Thymus (tissue), 11 donors: ENCODE results near the gene SH3PXD2A. TPM values are rescaled to one million over a fixed set of nuclear protein-coding genes. Genes with fewer than 3 reads are reported as not detected.
"Not testable (repeated sequence)": the region's sequence is repeated elsewhere in the genome, so short reads cannot be mapped to it uniquely, and the experiment has no call there.

Experiments used
- DNase-seq, 9 donors: peaks; one replicate each; pipeline ENCODE4 v3.0.0-alpha.2; 2013; ENCODE audit warnings: low spot score in 9 of 9, low read depth in 6 of 9, missing footprints in 1 of 9
- H3K27ac ChIP-seq, 2 donors: one replicate each; pipeline ENCODE4 v1.5.1; 2013; ENCODE audit warnings: control low read depth in 1 of 2, low read depth in 1 of 2, low read length in 1 of 2, mild to moderate bottlenecking in 1 of 2, moderate library complexity in 1 of 2
- H3K27me3 ChIP-seq, 2 donors: one replicate each; pipeline ENCODE4 v1.5.1; 2013; ENCODE audit warnings: low read length in 1 of 2; ENCODE audit not compliant: control insufficient read depth in 2 of 2, insufficient read depth in 1 of 2
- H3K36me3 ChIP-seq, 2 donors: one replicate each; pipeline ENCODE4 v1.5.1; 2013; ENCODE audit warnings: low read length in 1 of 2, mild to moderate bottlenecking in 1 of 2, moderate library complexity in 1 of 2; ENCODE audit not compliant: control insufficient read depth in 2 of 2, insufficient read depth in 2 of 2
- H3K4me1 ChIP-seq, 2 donors: one replicate each; pipeline ENCODE4 v1.5.1; 2013; ENCODE audit warnings: low read length in 2 of 2; ENCODE audit not compliant: control insufficient read depth in 2 of 2, insufficient read depth in 2 of 2
- H3K4me3 ChIP-seq, 2 donors: one replicate each; pipeline ENCODE4 v1.5.1; 2013; ENCODE audit warnings: low read length in 2 of 2, control low read depth in 1 of 2, mild to moderate bottlenecking in 1 of 2
- H3K9me3 ChIP-seq, 2 donors: one replicate each; pipeline ENCODE4 v1.5.1; 2013; ENCODE audit warnings: low read length in 1 of 2, mild to moderate bottlenecking in 1 of 2; ENCODE audit not compliant: control insufficient read depth in 2 of 2, insufficient read depth in 1 of 2
- WGBS: extraction: QIAGEN DNeasy Blood & Tissue Kit; methylation state at CpG from one replicate; pipeline ENCODE4 v1.1.7; 2013; 5-methylcytosine and 5-hydroxymethylcytosine counted together
- polyA plus RNA-seq: library from polyadenylated mRNA; stranded (reverse); fragments of 200-250 nt; gene quantifications from one replicate; pipeline ENCODE4 v1.2.3, GENCODE V29; 2013
- total RNA-seq: library from RNA; stranded (reverse); fragments of 120-200 nt; gene quantifications from one replicate; pipeline ENCODE4 v1.2.4, GENCODE V29; 2013
- donor health status: healthy.

The SH3PXD2A gene
- total and polyA plus RNA-seq, 2 donors: 3.8 to 9.5 TPM

DNA sequence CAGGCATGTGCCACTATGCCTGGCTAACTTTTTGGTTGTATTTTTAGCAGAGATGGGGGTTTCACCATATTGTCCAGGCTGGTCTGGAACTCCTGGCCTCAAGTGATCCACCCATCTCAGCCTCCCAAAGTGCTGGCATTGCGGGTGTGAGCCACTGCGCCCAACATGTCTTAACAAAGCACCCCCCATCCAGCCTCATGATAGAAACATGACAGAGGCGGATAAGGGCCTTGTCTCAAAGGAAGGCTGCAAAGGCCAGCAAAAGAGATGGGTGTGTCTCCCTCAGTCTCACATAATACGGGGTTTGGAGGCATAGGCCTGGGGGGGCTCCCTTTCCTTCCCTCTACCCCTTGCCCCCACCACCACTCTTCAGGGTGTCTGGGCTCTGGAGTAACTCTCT, 93.2 kb downstream of the SH3PXD2A start:
- Histone ChIP-seq H3K27ac (no peak overlapping the region), H3K9me3 (peaks cover 0 to 5% of the 10 kb centered on the region in 2 donors), H3K4me1 (peaks cover 7 to 54% of the 10 kb centered on the region in 2 donors), H3K4me3 (no peak overlapping the region), H3K27me3 (peaks cover 0 to 9% of the 10 kb centered on the region in 2 donors), H3K36me3 (no peaks in the 10 kb centered on the region)
- DNase-seq: no peak
- WGBS: 97% methylated on average over 4 of the region's 4 CpGs

DNA sequence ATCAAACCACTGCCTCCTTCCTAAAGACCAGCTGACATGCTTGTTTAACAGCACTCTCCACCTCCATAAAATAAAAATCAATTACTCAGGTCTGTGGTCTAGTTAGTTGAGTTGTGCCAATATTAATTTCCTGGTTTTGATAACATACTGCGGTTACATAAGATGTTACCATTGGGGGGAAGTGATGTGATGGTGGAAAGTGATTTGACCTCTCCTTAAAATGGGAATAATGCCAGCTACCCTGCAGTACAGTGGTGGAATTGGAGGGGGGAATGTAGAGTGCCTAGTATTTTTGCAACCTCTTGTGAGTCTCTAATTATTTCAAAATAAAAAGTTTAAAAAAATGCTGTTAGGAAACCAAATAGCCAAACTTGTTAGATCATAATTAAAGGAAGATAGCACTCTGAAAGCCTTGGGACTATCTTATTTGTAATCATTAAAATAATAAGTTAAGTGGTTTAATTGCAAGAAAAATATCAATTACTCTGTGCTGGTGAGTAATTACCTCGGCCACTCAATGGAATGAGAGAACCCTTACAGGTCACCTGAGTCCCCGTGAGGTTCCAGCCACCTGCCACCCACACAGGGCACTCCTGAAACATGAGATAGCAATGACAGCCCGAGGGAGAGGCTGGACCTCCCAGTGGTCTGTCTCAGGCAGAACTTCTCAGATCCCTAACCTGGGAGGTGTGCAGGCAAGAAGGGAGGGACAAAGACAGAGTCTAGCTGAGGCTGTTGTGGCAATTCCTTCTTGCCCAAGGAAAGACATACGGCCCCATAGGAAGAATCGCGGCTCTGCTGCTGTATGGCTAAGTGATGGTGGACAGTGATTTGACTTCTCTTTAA, 94.1 kb downstream of the SH3PXD2A start:
- Histone ChIP-seq H3K9me3 (peaks cover 0 to 5% of the 10 kb centered on the region in 2 donors), H3K4me1 (peaks cover 7 to 54% of the 10 kb centered on the region in 2 donors), H3K27ac (no peak overlapping the region), H3K27me3 (peaks cover 0 to 11% of the 10 kb centered on the region in 2 donors), H3K4me3 (no peak overlapping the region), H3K36me3 (no peaks in the 10 kb centered on the region)
- 90% methylated on average over 7 of the region's 7 CpGs for WGBS
- DNase-seq: no peak

DNA sequence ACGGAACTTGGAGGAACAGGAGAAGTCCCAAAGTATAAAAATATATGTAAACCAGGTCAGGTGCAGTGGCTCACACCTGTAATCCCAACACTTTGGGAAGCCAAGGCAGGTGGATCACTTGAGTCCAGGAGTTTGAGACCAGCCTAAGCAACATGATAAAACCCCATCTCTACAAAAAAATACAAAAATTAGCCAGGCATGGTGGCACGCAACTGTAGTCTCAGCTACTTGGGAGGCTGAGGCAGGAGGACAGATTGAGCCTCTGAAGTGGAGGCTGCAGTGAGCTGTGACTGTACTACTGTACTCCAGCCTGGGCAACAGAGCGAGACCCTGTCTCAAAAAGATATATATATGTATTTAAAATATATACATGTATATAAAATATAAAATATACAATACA, 95.1 kb downstream of the SH3PXD2A start:
- not testable (repeated sequence) for H3K9me3 ChIP-seq, H3K36me3 ChIP-seq, H3K4me3 ChIP-seq, H3K27ac ChIP-seq, DNase-seq
- H3K4me1 ChIP-seq: peaks cover 7 to 49% of the 10 kb centered on the region in 2 donors
- H3K27me3 ChIP-seq: peaks cover 0 to 11% of the 10 kb centered on the region in 2 donors
- over 99% methylated on average over 3 of the region's 3 CpGs for WGBS

DNA sequence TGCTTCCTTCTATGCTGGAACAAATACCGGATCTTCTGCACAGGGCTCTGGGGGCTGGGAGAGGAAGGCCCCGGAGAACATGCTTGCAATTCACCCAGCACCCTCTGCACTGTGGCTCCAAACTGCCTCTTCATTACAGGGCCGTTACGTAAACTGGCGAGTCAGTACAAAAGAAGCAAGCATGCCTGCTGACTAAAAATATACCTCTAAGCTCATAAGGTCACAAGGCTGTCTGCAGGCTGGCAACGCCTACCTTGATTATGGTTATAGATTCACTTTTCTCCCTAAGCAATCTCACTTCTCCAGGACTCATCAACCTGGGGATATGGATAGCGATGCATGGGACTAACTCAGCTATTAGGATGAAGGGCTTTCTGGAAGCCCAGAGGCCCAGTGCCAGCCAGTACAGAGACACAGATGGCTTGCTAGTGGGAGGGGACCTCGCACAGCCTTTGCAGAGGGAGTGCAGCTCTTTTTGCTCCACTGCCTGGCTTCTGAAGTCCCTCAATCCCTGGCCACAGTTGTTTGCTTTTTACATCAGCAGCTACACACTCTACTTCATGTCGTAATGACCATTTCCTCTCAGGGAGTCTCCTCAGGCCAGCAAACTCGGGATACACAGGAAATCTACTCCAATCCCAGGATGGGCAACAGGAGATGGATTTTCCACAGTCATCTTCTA, 96.1 kb downstream of the SH3PXD2A start:
- peaks cover 0 to 11% of the 10 kb centered on the region in 2 donors for H3K27me3 ChIP-seq
- H3K4me1 ChIP-seq: peaks cover 7 to 42% of the 10 kb centered on the region in 2 donors
- H3K27ac ChIP-seq: peak overlapping the region in 1 of 2 donors; percentile 41
- no peak overlapping the region for H3K4me3 ChIP-seq
- 50% methylated on average over 10 of the region's 10 CpGs for WGBS
- peak in 2 of 9 donors; percentile 12 to 44 for DNase-seq
- no peaks in the 10 kb centered on the region for H3K36me3 ChIP-seq
- H3K9me3 ChIP-seq: peaks cover 0 to 5% of the 10 kb centered on the region in 2 donors

DNA sequence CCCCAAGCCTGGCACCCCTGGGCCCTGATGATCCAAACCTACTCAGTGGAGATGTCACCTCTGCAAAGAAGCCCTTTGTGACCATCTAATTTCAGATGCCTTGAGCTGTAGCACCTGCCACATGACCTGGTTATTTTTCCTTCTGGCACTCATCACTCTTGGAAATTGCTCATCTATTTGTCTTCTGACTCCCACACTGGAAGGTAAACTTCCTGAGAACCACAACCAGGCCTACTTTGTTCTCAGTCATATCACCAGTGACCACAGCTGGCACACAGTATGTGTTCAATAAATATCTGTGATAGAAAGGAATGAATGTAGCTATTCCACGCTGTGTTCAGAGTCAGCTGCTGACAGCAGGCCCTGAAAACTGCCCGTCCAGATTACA, 97.1 kb downstream of the SH3PXD2A start:
- 93% methylated on average over 2 of the region's 2 CpGs for WGBS
- no peaks in the 10 kb centered on the region for H3K9me3 ChIP-seq
- no peaks in the 10 kb centered on the region for H3K36me3 ChIP-seq
- peaks cover under 1 to 33% of the 10 kb centered on the region in 2 donors for H3K4me1 ChIP-seq
- H3K27me3 ChIP-seq: peaks cover 0 to 11% of the 10 kb centered on the region in 2 donors
- no peak for DNase-seq
- no peak overlapping the region for H3K4me3 ChIP-seq
- peak overlapping the region in 1 of 2 donors; percentile 12 for H3K27ac ChIP-seq

DNA sequence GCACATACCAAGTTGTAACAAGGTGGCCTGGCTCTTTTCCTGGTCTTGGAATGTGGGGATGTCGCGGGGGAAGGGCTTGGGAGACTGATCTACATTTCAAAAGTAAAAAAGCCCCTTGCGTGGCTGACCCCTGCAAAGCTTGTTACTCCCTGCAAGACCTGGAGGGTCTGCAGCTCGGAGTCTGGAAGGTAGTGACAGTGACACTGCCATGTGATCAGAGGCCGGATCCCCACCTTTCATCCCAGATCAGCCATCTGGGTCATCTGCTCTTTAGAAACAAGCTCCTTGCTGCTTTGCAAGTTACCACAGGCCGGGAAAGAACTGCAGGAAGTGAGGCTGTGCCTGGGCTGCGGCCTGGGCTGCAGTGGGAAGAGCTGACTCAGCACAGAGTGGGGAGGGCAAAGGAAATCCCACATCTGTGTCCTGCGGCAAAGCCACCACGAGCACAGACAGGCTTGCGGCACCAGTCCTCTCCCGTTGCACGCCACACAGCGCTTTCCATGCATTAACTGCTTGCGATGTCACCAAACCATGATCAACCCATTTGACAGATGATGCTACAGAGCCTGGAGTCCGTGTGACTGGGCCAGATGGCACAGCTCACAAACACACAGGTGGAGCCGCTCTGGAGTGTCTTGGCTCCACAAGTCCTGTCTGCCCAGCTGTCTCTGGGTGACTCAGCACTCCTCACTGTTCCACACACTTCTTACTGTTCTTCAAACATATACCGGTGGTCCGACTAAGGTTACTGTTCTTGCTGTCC, 97.7 kb downstream of the SH3PXD2A start:
- Histone ChIP-seq H3K27ac (peak overlapping the region in 1 of 2 donors; percentile 12), H3K36me3 (no peaks in the 10 kb centered on the region)
- DNase-seq: peak in 2 of 9 donors; percentile 15 to 33

DNA sequence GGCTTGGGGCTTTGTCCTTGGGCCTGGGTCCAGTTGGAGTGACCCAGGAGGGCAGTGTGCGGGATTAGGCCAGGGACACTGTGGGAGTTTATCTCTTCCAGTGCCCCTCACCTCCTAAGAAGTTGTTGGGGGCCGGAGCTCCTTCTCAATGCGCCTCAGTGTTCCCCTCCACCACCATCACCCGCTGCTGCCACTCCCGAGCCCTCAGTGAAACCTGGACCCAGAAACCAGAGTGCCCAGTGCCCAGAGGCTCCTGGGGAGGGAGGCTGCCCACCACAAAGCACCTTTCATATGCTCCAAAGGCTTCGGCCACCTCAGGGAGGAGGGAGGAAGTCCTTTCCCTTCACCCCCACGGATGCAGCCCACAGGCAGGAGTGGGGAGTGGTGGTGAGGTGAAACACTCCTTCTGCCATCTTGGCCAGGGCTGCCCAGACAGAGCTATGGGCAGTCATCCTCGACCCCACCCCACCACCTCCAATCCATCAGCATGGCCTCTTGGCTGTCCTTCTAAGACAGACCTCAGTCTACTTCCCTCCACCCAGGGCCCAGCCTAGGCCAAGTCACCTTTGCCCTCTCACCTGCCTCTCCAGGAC, 99.0 kb downstream of the SH3PXD2A start:
- peaks cover 0 to 11% of the 10 kb centered on the region in 2 donors for H3K27me3 ChIP-seq
- H3K9me3 ChIP-seq: no peaks in the 10 kb centered on the region
- no peak overlapping the region for H3K27ac ChIP-seq
- DNase-seq: no peak
- no peak overlapping the region for H3K4me3 ChIP-seq
- WGBS: 96% methylated on average over 8 of the region's 8 CpGs
- peaks cover 0 to 26% of the 10 kb centered on the region in 2 donors for H3K4me1 ChIP-seq
- H3K36me3 ChIP-seq: no peaks in the 10 kb centered on the region

More for the DNA sequence above, 97.7 kb downstream of the SH3PXD2A start:
- Histone ChIP-seq H3K4me3 (no peak overlapping the region), H3K4me1 (peaks cover 0 to 27% of the 10 kb centered on the region in 2 donors), H3K27me3 (peaks cover 0 to 11% of the 10 kb centered on the region in 2 donors), H3K9me3 (no peaks in the 10 kb centered on the region)
- 26% methylated on average over 18 of the region's 18 CpGs for WGBS

DNA sequence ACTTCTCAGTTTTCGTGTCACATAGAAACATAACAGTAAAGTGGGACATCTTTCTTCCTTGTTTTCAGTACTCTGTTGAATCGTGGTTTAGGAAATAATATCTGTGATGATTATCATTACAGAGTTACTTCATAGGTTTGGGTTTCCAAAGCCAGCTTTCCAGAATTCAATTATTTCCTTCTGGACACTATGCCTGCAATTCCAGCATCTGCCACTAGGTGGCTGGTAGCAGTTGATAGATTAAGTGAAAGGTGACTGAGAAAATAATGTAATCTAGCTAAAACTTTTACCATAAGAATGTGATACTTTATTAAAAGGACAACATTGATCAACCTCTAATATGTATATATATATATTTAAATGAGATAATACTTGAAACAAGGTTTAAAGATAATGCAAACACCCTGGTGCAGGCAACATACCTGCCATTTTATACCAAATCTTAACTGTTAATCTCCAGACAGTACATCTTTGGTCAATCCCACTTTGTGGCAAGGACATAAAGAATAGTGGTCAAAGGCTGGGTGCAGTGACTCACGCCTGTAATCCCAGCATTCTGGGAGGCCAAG, 102.6 kb downstream of the SH3PXD2A start:
- whole genome bisulfite sequencing: 86% methylated on average over 3 of the region's 3 CpGs
- Histone ChIP-seq H3K27ac (no peak overlapping the region), H3K27me3 (peaks cover 0 to 7% of the 10 kb centered on the region in 2 donors), H3K4me1 (peaks cover 0 to 5% of the 10 kb centered on the region in 2 donors), H3K9me3 (no peaks in the 10 kb centered on the region), H3K4me3 (no peak overlapping the region), H3K36me3 (no peaks in the 10 kb centered on the region)
- DNase-seq: no peak
